Measurements from ENCODE around the gene ARID5B.
A peak's percentile ranks its signal among the peaks of the same experiment; 100 is the strongest.

Gene ARID5B

DNA sequence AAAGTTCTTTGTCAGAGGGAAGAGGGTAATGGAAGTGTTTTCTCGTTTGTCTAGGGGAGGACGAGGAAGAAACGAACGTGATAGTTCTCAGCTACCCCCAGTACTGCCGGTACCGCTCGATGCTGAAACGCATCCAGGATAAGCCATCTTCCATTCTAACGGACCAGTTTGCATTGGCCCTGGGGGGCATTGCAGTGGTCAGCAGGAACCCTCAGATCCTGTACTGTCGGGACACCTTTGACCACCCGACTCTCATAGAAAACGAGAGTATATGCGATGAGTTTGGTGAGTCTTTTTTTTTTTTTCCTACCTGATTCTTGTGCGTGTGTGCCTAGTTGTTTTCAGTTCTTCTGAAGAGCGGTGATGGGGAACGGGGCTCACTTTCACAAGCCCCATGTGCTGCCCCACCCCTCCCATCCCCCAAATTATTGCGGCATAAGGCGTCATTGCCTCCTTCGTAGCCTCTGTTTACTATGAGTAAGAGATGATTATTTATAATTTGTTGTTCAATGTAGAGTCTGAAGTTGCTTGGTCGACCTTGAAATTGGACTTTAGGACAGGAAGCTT, 98.6 kb downstream of the ARID5B start:
- Histone ChIP-seq H3K36me3 (ENCODE audit: insufficient read depth, low read length) (peaks cover 5% of the 10 kb centered on the region), H3K4me3 (ENCODE audit: low read length) (no peak overlapping the region), H3K27me3 (ENCODE audit: control insufficient read depth, insufficient read depth, low read length) (no peaks in the 10 kb centered on the region), H3K4me2 (ENCODE audit: low read length) (no peak overlapping the region), H3K9ac (ENCODE audit: low read depth, low read length) (no peak overlapping the region), H3K4me1 (ENCODE audit: control insufficient read depth, insufficient read depth, low read length) (peaks cover 9% of the 10 kb centered on the region), H3K9me3 (replicated peaks; ENCODE audit: low read length) (no peaks in the 10 kb centered on the region)

DNA sequence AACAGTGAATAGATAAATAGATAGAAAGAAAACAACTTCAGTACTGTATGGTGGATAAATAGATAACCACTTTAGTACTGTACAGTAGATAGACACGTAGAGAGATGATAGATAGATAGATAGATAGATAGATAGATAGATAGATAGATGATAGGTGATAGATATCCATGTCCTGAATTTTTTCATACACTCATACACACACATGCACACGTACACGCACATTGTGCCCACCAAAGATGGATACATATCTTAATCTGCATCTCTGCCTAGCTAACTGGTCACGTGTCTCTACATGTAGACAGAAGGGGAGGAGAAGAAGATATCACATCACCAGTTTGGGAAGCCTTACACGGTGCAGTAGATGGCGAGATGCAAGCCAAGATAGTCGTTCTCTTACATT, 99.2 kb downstream of the ARID5B start:
- H3K4me1 ChIP-seq (ENCODE audit: control insufficient read depth, insufficient read depth, low read length), result peaks cover 9% of the 10 kb centered on the region
- H3K4me3 ChIP-seq (ENCODE audit: low read length), result no peak overlapping the region
- H3K4me2 ChIP-seq (ENCODE audit: low read length), result no peak overlapping the region
- H3K36me3 ChIP-seq (ENCODE audit: insufficient read depth, low read length), result peaks cover 5% of the 10 kb centered on the region
- H3K9me3 ChIP-seq (replicated peaks; ENCODE audit: low read length), result no peaks in the 10 kb centered on the region
- no peaks in the 10 kb centered on the region for H3K27me3 ChIP-seq (ENCODE audit: control insufficient read depth, insufficient read depth, low read length)
- no peak overlapping the region for H3K9ac ChIP-seq (ENCODE audit: low read depth, low read length)

DNA sequence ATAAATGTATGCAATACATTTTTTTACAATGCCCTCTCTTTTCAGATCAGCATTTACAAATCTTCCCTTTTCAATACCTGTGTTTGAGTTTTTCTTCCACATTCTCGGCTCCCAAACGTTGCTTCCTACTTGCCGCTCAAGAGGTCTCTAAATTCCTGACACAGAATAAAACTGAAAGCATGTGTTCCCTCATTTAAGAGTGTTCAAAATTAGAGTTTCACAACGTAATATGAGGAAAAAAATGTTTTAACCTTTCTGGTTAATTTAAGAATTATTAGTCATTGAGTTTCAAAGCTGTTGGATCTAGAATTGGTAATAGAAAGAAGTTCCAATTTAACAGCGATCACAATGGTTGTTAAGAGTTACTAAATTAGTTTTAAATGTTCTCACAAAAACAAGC, 100.4 kb downstream of the ARID5B start:
- no peak overlapping the region for H3K4me3 ChIP-seq (ENCODE audit: low read length)
- no peaks in the 10 kb centered on the region for H3K27me3 ChIP-seq (ENCODE audit: control insufficient read depth, insufficient read depth, low read length)
- peaks cover 12% of the 10 kb centered on the region for H3K4me1 ChIP-seq (ENCODE audit: control insufficient read depth, insufficient read depth, low read length)
- peaks cover 5% of the 10 kb centered on the region for H3K36me3 ChIP-seq (ENCODE audit: insufficient read depth, low read length)
- H3K9me3 ChIP-seq (replicated peaks; ENCODE audit: low read length), result no peaks in the 10 kb centered on the region
- no peak overlapping the region for H3K4me2 ChIP-seq (ENCODE audit: low read length)
- H3K9ac ChIP-seq (ENCODE audit: low read depth, low read length), result no peak overlapping the region

DNA sequence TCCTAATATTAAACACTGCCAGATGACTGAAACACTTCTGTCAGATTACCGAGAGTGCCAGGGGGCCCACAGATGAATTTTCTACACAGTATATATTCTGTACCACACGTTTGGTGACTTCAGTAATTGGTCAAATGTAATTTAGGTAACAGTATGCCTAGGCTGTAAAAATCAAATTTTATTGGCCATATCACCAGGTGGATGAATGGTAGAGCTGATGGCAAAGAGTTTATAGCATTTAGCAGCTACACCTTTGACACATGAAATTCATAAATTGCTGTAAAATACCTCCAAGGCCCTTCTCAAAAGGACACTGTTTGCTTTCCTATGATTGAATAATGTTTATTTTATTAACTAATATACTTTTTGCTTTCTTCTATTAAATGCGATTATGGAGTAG, 101.3 kb downstream of the ARID5B start:
- Histone ChIP-seq H3K4me2 (ENCODE audit: low read length) (no peak overlapping the region), H3K4me1 (ENCODE audit: control insufficient read depth, insufficient read depth, low read length) (peaks cover 12% of the 10 kb centered on the region), H3K4me3 (ENCODE audit: low read length) (no peak overlapping the region), H3K36me3 (ENCODE audit: insufficient read depth, low read length) (peaks cover 5% of the 10 kb centered on the region), H3K9ac (ENCODE audit: low read depth, low read length) (no peak overlapping the region), H3K9me3 (replicated peaks; ENCODE audit: low read length) (no peaks in the 10 kb centered on the region), H3K27me3 (ENCODE audit: control insufficient read depth, insufficient read depth, low read length) (no peaks in the 10 kb centered on the region)

DNA sequence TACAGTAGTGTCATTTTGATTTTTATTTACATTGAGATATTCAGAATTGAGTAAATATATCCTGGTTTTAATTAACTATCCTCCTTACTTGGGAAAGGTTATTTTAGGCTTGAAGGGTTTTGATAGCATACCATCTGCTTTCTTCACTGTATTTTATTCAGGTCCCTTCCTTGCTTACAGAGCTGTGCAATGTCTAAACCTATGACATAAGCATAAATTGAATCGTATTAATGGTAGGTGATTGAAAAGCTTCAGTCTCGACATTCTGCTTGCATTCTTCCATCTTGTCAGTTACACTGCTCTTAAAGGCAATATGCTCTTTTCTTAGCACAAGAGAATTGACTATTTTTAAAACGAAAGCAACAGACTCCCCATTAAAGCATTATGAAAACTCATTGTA, 102.5 kb downstream of the ARID5B start:
- Histone ChIP-seq H3K4me3 (ENCODE audit: low read length) (no peak overlapping the region), H3K4me1 (ENCODE audit: control insufficient read depth, insufficient read depth, low read length) (peaks cover 12% of the 10 kb centered on the region)

DNA sequence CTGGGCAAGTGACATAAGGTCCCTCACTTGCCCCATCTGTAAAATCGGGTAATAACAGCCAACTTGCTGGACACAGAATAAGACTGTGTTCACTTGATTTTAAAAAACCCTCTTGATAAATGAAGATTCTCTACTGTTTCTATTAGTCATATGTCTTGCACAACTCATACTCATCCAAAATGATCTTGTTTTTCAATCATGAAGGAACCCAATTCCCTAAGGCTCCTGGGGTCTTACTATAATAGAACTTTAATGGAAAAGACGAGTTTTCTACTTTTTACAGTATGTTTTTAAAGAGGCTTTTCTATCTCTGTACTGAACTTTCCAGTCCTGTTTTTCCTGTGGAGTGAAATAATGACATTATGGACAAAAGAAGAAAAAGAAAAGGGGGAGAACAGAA, 103.8 kb downstream of the ARID5B start:
- H3K9me3 ChIP-seq (replicated peaks; ENCODE audit: low read length), result no peaks in the 10 kb centered on the region
- peak overlapping the region; percentile 41 for H3K4me2 ChIP-seq (ENCODE audit: low read length)
- peaks cover 5% of the 10 kb centered on the region for H3K36me3 ChIP-seq (ENCODE audit: insufficient read depth, low read length)
- no peak overlapping the region for H3K4me3 ChIP-seq (ENCODE audit: low read length)
- peaks cover 12% of the 10 kb centered on the region for H3K4me1 ChIP-seq (ENCODE audit: control insufficient read depth, insufficient read depth, low read length)
- no peak overlapping the region for H3K9ac ChIP-seq (ENCODE audit: low read depth, low read length)
- no peaks in the 10 kb centered on the region for H3K27me3 ChIP-seq (ENCODE audit: control insufficient read depth, insufficient read depth, low read length)

More for the DNA sequence above, 102.5 kb downstream of the ARID5B start:
- Histone ChIP-seq H3K27me3 (ENCODE audit: control insufficient read depth, insufficient read depth, low read length) (no peaks in the 10 kb centered on the region), H3K36me3 (ENCODE audit: insufficient read depth, low read length) (peaks cover 5% of the 10 kb centered on the region), H3K9me3 (replicated peaks; ENCODE audit: low read length) (no peaks in the 10 kb centered on the region), H3K9ac (ENCODE audit: low read depth, low read length) (no peak overlapping the region), H3K4me2 (ENCODE audit: low read length) (no peak overlapping the region)

DNA sequence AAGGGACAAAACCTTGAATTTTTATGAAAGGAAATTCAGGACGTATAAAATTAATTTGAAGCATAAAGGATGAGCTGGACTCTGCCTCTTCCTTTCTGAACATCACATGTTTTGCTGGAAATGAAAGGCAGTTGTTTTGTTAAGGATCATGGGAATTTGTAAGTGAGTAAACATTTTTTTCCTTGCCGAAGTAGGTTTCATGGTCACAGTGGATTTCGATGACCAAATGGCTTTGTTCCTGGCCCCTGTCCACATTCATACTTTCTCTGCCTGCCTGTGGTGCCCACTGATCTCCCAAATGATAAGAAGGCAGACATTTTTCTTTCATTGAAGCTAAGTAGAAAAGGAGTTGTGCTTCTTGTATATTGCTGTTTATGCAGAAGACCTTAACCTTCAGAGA, 104.2 kb downstream of the ARID5B start:
- Histone ChIP-seq H3K4me2 (ENCODE audit: low read length) (peak overlapping the region; percentile 41), H3K27me3 (ENCODE audit: control insufficient read depth, insufficient read depth, low read length) (no peaks in the 10 kb centered on the region), H3K4me1 (ENCODE audit: control insufficient read depth, insufficient read depth, low read length) (peaks cover 12% of the 10 kb centered on the region), H3K4me3 (ENCODE audit: low read length) (no peak overlapping the region), H3K9ac (ENCODE audit: low read depth, low read length) (peak overlapping the region; percentile 15), H3K36me3 (ENCODE audit: insufficient read depth, low read length) (peaks cover 5% of the 10 kb centered on the region), H3K9me3 (replicated peaks; ENCODE audit: low read length) (no peaks in the 10 kb centered on the region)

DNA sequence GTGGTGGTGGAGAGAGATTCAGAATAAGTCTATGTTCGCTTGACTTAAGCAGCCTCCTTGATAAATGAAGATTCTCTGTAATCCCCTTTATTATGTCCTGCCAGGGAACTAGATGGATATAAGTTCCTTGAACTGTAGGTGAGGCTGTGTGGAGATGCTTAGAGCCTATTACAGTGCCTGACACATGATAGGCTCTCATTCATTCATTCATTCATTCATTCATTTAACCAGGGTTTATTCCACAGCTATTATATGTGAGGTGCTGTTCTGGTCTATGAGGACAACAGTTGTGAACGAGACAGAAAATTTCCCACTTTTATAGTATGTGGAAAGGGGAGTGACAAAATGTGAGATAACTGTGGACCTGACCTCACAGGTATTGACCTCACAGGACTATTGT, 105.6 kb downstream of the ARID5B start:
- H3K4me3 ChIP-seq (ENCODE audit: low read length), result no peak overlapping the region
- H3K9me3 ChIP-seq (replicated peaks; ENCODE audit: low read length), result no peaks in the 10 kb centered on the region
- H3K9ac ChIP-seq (ENCODE audit: low read depth, low read length), result no peak overlapping the region
- no peaks in the 10 kb centered on the region for H3K27me3 ChIP-seq (ENCODE audit: control insufficient read depth, insufficient read depth, low read length)
- H3K4me1 ChIP-seq (ENCODE audit: control insufficient read depth, insufficient read depth, low read length), result peaks cover 12% of the 10 kb centered on the region
- H3K4me2 ChIP-seq (ENCODE audit: low read length), result no peak overlapping the region
- H3K36me3 ChIP-seq (ENCODE audit: insufficient read depth, low read length), result no peaks in the 10 kb centered on the region

DNA sequence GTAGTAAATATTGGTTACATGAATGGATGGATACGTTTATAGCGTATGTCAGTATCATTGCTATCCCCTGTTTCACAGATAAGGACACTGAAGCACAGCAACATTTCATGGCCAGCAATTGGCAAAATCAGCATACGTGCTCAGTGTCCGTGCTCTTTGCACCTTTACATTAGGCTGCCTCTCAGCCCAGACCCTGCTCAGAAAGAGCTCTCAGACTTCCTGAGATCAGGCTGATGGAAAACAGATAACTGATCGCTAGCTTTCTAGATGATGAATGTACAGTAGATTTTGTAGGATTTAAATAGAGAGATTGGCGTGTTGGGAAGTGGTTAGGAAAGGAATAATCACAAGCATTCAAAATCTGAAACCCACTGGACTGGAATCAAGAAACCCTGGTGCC, 106.7 kb downstream of the ARID5B start:
- Histone ChIP-seq H3K4me2 (ENCODE audit: low read length) (no peak overlapping the region), H3K4me1 (ENCODE audit: control insufficient read depth, insufficient read depth, low read length) (peaks cover 12% of the 10 kb centered on the region), H3K9me3 (replicated peaks; ENCODE audit: low read length) (no peaks in the 10 kb centered on the region), H3K4me3 (ENCODE audit: low read length) (no peak overlapping the region), H3K27me3 (ENCODE audit: control insufficient read depth, insufficient read depth, low read length) (no peaks in the 10 kb centered on the region), H3K9ac (ENCODE audit: low read depth, low read length) (no peak overlapping the region), H3K36me3 (ENCODE audit: insufficient read depth, low read length) (no peaks in the 10 kb centered on the region)

DNA sequence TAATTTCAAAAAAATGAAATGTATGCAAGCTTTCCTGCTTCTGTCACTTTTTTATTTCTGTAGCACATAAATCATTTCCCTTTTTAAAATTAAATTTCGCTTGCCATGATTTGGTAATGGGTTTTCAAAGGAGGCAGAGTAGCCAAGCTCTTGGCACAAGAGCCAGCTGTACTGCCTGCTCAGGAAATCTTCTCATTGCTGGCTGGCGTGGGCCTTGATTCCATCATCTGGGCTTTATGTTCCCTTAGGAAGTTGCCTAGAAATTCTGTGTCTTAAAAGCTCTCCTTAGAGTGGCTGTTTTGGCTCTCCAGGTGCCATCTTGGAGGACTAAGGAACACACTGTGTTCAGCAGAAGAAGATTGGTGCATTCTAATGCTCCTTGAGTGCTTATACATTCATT, 107.4 kb downstream of the ARID5B start:
- H3K9me3 ChIP-seq (replicated peaks; ENCODE audit: low read length), result no peaks in the 10 kb centered on the region
- H3K36me3 ChIP-seq (ENCODE audit: insufficient read depth, low read length), result no peaks in the 10 kb centered on the region
- H3K4me3 ChIP-seq (ENCODE audit: low read length), result no peak overlapping the region
- no peak overlapping the region for H3K4me2 ChIP-seq (ENCODE audit: low read length)
- no peak overlapping the region for H3K9ac ChIP-seq (ENCODE audit: low read depth, low read length)
- H3K27me3 ChIP-seq (ENCODE audit: control insufficient read depth, insufficient read depth, low read length), result no peaks in the 10 kb centered on the region
- peaks cover 12% of the 10 kb centered on the region for H3K4me1 ChIP-seq (ENCODE audit: control insufficient read depth, insufficient read depth, low read length)

DNA sequence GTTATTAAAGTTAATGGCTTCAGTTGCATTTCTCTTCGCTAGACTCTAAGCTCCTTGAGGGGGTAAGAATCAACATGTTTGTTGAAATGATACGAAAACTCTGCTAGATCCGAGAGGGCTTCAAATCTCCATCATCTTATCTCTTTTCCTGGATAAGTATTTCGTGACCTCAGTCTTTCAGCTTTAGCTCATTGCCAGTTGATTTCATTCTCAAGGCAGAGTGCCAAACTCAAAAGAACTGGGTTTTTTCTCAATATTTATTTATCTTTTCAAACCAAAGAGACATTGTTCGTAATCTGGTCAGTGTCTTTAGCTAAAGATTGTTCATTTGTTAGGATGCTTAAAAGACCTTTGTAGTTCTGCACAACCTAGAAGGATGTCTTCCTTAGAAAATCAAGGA, 108.9 kb downstream of the ARID5B start:
- Histone ChIP-seq H3K4me3 (ENCODE audit: low read length) (no peak overlapping the region), H3K4me1 (ENCODE audit: control insufficient read depth, insufficient read depth, low read length) (peaks cover 7% of the 10 kb centered on the region), H3K9ac (ENCODE audit: low read depth, low read length) (no peak overlapping the region), H3K9me3 (replicated peaks; ENCODE audit: low read length) (no peaks in the 10 kb centered on the region), H3K4me2 (ENCODE audit: low read length) (no peak overlapping the region), H3K36me3 (ENCODE audit: insufficient read depth, low read length) (no peaks in the 10 kb centered on the region), H3K27me3 (ENCODE audit: control insufficient read depth, insufficient read depth, low read length) (no peaks in the 10 kb centered on the region)

DNA sequence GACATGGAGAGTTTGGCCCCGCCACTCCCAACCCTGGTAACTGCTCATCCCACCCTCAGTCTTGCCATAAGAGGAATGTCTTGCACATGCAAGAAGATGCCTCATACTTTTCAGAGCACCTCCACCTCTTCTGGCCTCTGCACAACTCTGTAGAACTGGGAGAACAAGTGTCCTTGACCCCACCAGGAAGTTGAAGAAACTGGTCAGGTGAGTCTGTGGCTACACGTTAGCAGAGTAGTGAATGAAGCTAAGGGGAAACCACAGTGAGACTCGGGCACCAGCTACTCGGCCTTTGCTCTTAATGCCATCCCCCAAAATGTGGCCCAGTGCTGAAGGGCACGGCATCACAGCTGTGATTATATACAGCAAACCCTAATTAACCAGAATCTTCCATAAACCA, 110.1 kb downstream of the ARID5B start:
- H3K27me3 ChIP-seq (ENCODE audit: control insufficient read depth, insufficient read depth, low read length), result no peaks in the 10 kb centered on the region
- H3K36me3 ChIP-seq (ENCODE audit: insufficient read depth, low read length), result no peaks in the 10 kb centered on the region
- H3K4me1 ChIP-seq (ENCODE audit: control insufficient read depth, insufficient read depth, low read length), result peaks cover 3% of the 10 kb centered on the region
- H3K4me2 ChIP-seq (ENCODE audit: low read length), result no peak overlapping the region
- H3K9me3 ChIP-seq (replicated peaks; ENCODE audit: low read length), result no peaks in the 10 kb centered on the region
- no peak overlapping the region for H3K4me3 ChIP-seq (ENCODE audit: low read length)
- no peak overlapping the region for H3K9ac ChIP-seq (ENCODE audit: low read depth, low read length)

Data from skeletal muscle satellite cell (primary cell).